C4-2B (cell line): ENCODE results near the gene NFKBIE.

ENCODE experiments used
- ZFX ChIP-seq: fragments of 450-650 bp; IDR thresholded peaks from 2 replicates; pipeline ENCODE4 v1.6.1; 2017
- TF ChIP-seq, protein P1 (sequence below): fragments of 450-650 bp; conservative IDR thresholded peaks from 2 replicates; pipeline ENCODE4 v1.5.1; 2017; ENCODE audit warnings: mild to moderate bottlenecking

DNA sequence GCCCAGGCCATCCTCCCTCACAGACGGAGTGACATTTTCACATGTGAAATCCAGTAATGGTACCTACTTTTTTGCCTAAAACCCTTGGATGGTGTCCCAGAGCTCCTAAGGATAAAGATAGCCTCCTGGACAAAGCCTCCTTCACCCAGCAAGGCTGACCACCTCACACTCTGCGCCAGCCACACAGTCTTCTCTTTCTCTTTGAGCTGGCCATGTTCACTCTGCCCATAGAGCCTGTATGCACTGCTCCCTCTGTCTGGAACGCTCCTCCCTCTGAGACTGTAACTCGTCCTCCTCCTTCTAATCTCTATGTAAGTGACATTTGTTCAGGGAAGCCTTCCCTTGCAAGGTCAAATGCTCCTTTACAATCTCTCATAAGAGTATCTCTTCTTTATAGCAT, 19.5 kb upstream of the NFKBIE start:
- TF ChIP-seq, protein P1, sequence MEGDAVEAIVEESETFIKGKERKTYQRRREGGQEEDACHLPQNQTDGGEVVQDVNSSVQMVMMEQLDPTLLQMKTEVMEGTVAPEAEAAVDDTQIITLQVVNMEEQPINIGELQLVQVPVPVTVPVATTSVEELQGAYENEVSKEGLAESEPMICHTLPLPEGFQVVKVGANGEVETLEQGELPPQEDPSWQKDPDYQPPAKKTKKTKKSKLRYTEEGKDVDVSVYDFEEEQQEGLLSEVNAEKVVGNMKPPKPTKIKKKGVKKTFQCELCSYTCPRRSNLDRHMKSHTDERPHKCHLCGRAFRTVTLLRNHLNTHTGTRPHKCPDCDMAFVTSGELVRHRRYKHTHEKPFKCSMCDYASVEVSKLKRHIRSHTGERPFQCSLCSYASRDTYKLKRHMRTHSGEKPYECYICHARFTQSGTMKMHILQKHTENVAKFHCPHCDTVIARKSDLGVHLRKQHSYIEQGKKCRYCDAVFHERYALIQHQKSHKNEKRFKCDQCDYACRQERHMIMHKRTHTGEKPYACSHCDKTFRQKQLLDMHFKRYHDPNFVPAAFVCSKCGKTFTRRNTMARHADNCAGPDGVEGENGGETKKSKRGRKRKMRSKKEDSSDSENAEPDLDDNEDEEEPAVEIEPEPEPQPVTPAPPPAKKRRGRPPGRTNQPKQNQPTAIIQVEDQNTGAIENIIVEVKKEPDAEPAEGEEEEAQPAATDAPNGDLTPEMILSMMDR: no peak
- no peak for TF ChIP-seq ZFX
